NCI-H2107 treated with DMSO at 0.1 percent for 48 hours (cell line): ENCODE measurements around the gene MRPL44.
"Not testable (repeated sequence)": the region's sequence is repeated elsewhere in the genome, so short reads cannot be mapped to it uniquely, and the experiment has no call there.

Experiments
- DNase-seq: peaks from one replicate; lab custom pipeline; 2025; ENCODE audit not compliant: unreplicated experiment; lab: John Stamatoyannopoulos, UW

MRPL44 gene

DNA sequence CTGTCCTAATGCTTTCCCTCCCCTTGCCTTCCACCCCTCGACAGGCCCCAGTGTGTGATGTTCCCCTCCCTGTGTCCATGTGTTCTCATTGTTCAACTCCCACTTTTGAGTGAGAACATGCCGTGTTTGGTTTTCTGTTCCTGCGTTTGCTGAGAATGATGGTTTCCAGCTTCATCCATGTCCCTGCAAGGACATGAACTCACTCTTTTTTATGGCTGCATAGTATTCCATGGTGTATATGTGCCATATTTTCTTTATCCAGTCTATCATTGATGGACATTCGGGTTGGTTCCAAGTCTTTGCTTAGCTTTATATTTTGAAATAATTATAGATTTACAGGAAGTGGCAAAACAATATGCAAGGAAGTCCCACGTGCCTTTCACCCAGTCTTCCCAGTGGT, 43.4 kb downstream of the MRPL44 start:
- not testable (repeated sequence) for DNase-seq

DNA sequence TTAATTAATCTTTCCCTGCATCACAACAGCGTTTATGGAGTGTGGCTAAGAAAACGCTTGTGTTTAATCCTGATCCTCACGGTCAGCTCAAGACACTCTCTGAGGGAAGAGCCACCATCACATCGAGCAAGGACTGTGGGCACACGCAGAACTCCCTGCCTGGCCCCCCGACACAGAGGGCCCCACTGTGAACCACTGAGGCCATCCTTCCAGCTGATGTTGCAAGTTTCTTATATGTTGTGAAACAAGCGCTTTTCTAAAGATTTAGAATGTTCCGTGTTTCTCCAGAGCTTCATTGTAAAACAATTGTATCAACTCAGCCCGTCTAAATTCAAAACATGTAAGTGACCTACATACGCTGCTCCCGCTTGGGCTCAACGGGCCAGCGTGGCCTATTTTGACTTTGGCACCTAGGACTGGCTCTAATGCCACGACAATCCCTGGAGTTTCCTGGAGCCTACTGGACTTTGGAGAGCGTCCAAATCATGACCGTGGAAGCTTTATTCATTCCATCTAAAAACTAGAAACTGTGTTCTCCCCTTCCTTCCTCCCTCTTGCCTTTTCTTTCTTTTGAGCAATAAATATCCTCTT, 46.9 kb downstream of the MRPL44 start:
- DNase-seq, result no peak

DNA sequence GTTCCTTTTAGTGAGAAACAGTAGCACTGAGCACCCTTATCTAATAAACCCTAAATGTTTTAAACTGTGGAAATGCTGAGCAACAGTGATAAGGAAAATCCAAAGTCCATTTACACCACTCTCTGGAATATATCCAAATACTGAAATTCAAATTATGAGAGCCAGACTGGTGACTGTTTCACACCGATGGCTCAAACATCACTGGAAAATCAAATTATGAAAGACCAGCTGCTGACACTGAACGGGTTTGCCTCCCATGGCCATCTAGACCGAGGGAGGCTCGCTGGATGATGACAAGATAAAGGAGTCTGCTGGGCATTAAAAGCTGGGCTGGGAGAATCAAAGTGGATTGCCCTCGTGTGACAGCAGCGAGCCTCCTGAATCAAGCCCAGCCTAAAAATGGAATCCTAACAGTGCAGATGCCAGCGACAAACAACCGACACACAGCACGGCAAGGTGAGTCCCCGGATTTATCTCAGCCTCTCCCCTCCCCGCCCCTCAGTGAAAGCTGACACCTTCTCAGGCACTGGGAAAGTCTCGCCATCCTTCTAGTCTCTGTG, 51.5 kb downstream of the MRPL44 start:
- no peak for DNase-seq

DNA sequence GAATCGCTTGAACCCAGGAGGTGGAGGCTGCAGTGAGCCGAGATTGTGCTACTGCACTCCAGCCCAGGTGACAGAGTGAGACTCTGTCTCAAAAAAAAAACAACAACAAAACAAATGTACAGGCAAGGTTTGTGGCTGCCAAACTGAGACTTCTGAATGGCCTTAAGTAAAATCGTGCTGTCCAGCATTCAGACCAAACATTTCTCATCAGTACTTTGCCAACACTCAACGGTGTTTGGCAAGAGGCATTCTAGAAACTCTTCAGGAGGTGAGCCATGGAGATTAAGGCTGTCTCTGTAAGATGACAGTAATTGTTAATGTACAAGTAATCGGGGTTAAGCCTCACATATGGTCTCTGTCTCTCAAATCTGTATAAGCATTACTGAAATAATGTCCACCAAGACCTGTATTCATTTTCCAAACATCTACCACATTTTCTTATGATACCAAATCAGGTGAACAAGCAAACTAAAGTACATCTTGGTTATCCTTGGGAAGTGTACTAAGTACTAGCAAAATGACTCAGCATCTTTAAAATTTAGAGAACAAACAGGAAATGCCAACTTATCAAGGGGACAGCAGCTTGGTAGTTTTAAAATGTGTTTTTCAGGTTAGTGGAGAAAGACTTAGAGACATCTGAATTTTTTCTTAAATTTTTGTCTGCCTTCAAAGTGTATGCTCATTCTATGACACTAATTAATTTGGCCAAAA, 52.5 kb downstream of the MRPL44 start:
- DNase-seq, result no peak

DNA sequence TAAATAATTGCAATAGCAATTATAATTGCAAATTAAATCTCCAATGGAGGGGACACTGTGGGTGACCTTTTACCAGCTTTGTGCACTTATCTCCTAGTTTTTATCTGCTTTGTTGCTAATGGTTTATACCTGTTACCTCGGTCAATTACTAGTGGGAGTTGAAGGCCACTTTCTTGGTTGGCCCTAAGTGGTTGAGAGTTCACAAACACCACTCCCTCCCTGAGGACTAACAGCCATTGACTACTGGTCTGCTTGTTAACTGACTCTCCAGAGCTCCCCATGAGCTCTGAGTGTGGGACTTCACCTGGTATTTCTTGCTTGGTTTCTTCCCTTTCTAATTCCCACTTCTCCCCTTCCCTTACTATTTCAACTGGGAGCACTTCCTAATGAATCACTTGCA, 54.6 kb downstream of the MRPL44 start:
- no peak for DNase-seq

DNA sequence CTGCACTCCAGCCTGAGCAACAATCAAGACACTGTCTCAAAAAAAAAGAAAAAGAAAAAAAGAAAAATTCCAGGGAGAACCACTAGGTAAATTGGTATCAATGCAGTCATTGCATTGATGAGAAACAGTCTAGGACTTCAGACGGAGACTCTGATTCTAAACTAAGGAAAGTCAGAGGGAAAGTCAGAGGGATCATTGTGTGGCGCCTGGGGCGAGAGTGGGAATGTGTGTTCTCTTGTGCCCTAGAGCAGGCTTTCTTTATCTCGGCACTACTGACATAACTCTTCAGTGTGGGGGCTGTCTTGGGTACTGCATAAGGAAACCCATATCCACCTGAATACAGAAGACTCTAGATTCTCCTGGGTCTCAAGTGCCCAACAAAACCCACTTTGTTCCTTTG, 57.1 kb downstream of the MRPL44 start:
- DNase-seq, result no peak

DNA sequence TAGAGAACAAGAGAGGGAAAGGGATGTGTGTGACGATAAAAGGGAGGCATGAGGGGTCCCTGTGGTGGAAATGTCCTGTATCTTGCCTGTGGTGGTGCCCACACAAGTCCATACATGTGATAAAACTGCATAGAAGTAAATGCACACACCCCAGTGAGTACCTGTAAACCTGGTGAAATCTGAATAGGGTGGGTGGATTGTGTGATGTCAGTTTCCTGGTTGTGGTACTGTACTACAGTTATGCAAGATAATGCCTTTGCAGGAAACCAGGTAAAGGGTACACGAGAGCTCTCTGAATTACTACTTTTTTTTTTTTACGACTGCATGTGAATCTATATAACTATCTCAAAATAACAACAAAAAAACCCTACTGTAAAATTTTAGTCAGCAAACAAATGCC, 59.7 kb downstream of the MRPL44 start:
- DNase-seq, result no peak
